Measurements from ENCODE around the gene ULK1.

The ULK1 gene

GRCh38 chr12:131908092-131909080, 14.0 kb downstream of the ULK1 start:
- DNase-seq (ENCODE audit: low spot score): no peak

GRCh38 chr12:131909081-131909751, 14.8 kb downstream of the ULK1 start:
- peak; percentile 59 for DNase-seq (ENCODE audit: low spot score)

- no peak for DNase-seq (ENCODE audit: low spot score)
Measured at GRCh38 chr12:131909752-131910219, 15.4 kb downstream of the ULK1 start.

GRCh38 chr12:131910302-131911027, 16.0 kb downstream of the ULK1 start:
- DNase-seq (ENCODE audit: low spot score): no peak

- peak; percentile 61 for DNase-seq (ENCODE audit: low spot score)
Measured at GRCh38 chr12:131911028-131911650, 16.7 kb downstream of the ULK1 start.

- peak; percentile 60 for DNase-seq (ENCODE audit: low spot score)
Measured at GRCh38 chr12:131911851-131912477, 17.5 kb downstream of the ULK1 start.

- DNase-seq (ENCODE audit: low spot score): peak; percentile 55
Measured at GRCh38 chr12:131912518-131913274, 18.3 kb downstream of the ULK1 start.

- DNase-seq (ENCODE audit: low spot score): no peak
Measured at GRCh38 chr12:131913666-131914065, 19.2 kb downstream of the ULK1 start.

- DNase-seq (ENCODE audit: low spot score): no peak
Measured at GRCh38 chr12:131914179-131914702, 19.8 kb downstream of the ULK1 start.

GRCh38 chr12:131915000-131915689, 20.7 kb downstream of the ULK1 start:
- DNase-seq (ENCODE audit: low spot score): no peak

- no peak for DNase-seq (ENCODE audit: low spot score)
Measured at GRCh38 chr12:131915823-131916222, 21.4 kb downstream of the ULK1 start.

GRCh38 chr12:131916306-131917138, 22.1 kb downstream of the ULK1 start:
- no peak for DNase-seq (ENCODE audit: low spot score)

- no peak for DNase-seq (ENCODE audit: low spot score)
Measured at GRCh38 chr12:131917139-131917710, 22.8 kb downstream of the ULK1 start.

GRCh38 chr12:131917711-131918306, 23.4 kb downstream of the ULK1 start:
- no peak for DNase-seq (ENCODE audit: low spot score)

- no peak for DNase-seq (ENCODE audit: low spot score)
Measured at GRCh38 chr12:131918311-131919050, 24.1 kb downstream of the ULK1 start.

- DNase-seq (ENCODE audit: low spot score): no peak
Measured at GRCh38 chr12:131919051-131919347, 24.6 kb downstream of the ULK1 start.

GRCh38 chr12:131919366-131920156, 25.1 kb downstream of the ULK1 start:
- no peak for DNase-seq (ENCODE audit: low spot score)

Data from left forelimb (tissue), 1 donor.